ENCODE results near the gene DSTN.

DSTN gene

DNA sequence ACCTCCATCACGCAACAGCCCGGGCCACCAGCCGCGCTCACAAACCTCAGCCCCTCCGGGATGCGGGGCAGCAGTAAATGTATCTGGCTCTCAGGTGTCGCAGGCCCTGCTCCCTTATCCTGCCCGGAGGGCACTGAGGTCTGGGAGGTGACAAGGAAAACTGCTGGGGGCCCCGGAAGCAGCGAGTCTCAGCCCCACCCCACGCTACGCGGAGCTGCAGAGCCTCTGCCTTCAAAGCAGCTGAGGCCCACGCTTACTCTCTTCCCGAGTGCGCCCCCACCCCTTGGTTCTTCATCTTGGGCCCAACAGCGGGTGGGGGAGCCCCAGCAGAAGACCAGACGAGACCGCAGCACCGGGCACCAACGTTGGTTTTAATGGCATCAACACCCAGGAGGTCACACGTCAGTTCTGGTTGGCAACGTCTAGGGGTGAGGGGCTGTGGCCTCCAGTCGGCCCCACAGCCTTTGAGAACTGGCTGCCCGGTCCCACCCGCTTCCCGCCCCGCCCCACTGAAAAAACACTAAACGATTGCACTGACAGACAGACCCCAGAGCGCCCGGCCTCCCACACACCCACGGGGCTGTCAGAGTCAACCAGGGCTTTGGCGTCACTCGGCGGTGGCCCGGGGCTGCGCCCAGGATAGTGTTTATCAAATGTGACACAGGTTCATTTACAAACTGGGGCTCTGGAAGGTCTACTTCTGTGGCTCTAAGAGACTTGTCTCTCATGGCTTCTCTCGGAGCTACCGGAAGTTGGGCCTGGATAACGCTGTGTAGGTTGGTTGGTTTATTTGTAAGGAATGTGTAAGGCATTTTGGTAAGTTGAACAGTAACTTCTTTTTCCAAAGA lies 43.7 kb downstream of the DSTN start:
- DNase-seq: no peak

DNA sequence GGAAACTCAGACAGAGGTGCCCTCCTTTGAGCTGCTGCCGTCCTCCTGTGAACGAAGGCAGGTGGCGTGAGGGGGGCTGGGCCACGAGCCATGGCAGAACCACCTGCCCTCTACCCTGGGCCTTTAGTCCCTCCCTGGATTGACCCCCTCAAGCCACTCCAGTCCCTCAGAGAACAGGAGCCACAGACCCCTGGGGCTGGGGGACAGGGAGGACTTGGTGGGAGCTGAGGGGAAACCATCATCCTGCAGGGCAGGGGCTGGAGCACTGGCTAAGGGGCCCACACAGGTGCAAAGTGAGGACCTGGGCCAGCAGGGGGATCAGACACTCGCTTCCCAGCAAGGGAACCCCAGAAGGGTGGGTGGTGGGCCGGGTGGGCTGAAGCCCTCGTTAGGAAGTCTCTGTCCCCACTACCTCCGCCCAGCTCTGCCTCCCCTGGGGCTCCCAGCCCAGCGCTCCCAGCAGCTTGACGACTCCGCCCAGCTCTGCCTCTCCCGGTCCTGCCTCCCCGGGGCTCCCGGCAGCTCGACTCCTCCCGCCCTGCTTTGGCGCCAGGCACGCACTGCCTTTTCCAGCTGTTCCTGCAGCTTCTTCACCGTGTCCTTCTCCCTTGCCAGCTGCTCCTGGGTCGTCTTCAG lies 44.4 kb downstream of the DSTN start:
- DNase-seq: peak; percentile 88

DNA sequence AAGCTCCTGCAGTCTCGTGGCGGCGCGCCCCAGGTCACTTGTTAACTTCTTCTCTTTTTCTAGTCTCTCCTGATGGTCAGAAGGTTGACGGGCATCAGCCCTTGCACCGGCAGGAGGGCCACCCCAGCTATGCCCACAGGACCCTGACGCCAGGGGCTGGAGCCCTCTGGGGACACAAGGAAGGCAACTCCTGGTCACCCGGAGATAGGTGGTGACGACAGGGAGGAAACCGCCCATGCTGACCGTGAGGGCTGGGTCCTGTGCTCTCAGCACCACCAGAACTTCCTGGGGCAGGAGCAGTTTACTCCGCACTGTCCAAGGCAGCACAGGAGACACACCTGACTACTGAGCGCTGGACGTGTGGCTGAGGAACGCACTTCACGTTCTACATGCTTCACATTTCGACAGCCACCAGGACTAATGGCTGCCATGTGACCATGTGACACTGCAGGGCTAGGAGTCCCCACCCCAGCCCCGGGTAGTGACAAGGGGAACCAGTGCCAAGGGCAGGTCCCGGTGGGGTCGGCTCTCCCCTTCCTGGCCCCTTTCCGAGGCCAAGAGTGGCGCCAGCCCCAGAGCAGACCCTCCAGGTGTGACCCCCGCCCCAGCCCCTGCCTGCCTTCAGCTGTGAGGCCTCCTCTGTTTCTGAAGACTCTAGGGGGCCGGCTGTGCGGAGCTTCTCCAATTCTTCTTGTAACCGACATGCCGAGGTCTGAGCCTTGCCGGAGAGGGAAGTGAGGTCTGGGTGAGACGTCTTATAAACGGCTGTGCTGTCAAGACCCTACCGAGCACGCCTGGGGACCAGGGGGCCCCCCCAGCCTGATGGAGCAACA lies 45.2 kb downstream of the DSTN start:
- DNase-seq: no peak

DNA sequence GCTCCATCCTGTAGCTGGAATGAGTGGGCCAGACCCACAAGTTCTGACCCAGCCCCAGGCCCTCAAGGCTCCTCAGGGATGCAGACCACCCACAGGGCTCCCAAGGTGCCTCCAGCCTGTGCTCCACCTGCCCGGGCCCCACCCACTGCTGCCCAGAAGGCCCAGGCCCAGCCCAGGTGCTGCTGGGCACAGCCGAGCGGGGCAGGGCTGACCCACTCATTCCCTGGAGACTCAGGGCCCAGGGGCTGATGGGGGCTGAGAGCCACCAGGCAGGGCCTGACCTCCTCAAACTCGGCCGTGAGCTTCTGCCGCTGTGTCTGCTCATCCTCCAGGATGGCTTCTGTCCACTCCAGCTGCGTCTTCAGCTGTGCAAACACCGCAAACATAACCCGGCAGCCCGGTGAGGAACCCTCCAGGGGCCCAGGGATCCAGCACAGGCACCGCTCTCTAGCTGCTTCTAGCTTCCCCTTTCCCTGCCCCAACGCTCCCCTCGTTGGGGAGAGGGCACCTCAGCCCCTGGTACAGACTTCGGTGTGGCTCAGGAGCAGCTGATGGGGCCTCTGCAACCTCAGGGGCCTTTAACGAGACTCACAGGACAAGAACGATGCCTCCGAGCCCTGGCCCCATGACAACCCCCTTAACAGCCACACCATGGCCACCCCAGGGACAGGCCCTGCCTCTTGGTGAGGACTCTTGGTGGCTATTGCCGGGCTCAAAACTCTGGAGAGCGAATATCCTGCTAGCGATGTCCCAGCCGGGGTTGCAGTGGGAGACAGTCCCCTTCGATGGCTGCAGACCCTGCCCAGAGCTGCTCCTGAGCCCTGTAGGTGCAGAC lies 46.0 kb downstream of the DSTN start:
- peak; percentile 72 for DNase-seq

DNA sequence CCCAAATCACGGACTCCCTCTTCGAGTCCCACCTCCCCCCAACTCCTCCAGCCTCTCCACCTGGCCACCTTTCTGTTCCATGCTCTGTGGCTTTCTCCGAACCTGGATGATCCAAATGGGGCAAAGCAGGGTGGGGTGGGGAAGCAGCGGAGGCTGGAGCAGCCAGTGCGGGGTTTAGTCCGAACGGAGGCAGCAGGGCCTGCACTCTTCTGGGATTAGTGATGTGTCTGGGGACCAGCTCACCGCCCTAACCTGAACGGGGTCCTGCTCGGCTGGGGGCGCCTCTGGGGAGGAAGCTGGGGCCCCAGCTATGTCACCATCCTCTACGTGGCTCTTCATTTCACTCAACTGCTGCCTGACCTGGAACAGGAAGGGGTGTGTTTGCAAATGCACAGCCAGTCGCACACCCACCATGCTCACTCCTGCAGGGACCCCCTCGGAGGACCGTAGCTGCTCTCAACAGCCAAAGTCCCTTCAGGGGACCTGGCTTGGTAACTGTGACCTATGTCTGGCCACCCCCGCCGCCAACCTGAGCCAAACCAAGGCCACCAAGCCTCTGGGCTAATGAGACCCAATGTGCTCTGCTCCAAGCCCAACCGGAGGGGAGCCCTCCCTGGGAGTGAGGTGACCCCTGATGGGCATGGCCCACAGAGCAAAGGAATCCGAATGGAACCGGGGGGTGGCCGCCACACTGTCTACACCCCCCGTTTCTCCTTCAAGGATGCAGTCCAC lies 46.8 kb downstream of the DSTN start:
- DNase-seq: no peak

DNA sequence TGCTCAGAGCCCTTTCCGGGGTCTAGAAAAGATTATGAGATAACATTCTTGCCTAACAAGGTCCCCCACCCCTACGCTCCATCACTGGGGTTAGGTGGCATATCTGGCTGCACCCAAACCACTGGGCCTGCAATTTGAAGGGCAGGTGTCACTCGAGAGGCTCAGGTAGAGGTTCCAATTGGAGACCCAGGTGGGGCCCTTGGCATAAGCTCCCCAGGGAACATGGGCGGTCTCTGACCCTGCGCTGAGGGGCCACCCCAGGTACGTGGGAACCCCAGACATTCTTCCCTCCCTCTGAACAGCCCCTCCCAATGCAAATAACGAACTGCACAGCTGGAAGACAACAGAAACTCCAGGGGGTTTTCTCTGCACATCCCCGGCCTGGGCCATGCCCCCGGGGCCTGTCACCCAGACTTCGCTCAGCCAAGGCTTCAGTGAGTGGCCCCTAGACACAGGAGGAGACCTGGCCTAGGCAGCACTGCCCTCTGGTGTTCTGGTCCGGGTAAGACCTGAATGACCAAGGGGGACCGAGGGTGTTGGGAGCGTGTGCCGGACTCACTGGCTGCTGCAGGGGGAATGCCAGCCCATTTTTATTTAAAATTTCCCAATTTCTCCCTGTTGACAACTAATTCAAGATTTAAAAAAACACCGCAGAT lies 47.5 kb downstream of the DSTN start:
- DNase-seq: peak; percentile 47

DNA sequence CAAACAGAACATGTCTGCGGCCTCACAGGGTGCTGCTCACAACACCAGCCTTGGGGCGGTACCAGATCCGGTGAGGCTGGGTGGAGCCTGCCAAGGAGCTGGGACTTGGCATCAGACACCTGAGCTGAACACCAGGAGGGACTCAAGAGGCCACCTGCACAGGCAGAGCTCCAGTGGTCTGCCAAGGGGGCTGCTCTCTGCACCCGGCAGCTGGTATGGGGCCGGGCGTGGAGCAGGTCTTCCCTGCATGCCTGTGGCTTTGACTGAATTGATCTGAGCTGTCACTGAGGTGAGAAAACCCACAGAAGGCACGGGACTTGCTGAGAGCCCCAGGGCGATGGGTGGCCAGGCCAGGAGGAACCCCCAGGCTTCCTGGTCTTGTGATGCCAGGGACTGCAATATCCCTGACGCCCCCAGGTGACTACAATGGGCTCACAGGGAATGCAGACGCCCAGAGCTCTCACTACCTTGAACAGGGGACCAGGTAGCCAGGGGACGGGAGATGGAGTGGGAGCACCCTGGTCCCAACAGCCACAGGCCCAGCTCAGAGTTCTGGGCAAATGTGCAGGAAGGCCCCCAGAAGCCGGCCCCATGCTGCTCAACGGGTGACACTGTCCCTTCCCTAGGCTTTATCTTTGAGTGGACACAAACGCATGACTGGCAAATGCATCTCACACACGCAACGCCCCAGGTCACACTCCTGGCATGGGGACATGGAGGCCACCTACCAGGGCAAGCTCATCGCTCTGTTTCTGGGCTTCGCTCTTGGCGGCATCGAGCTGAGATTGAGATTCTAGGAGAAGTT lies 48.2 kb downstream of the DSTN start:
- DNase-seq: no peak

DNA sequence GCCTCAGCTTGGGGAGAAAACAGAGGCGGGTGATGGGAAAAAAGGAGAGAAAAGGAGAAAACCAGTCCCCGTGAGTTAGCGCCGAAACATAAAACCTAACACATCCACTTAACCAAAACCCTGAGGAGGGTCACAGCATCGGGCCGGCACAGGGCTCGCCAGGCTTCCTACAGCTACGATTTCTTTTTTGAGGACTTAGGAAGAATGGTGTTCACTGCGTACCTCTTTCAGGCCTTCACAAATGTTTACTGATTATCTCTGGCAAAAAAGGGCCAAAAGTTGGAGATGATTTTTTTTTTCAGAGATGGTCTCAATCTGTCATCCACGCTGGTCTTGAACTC lies 48.8 kb downstream of the DSTN start:
- no peak for DNase-seq

DNA sequence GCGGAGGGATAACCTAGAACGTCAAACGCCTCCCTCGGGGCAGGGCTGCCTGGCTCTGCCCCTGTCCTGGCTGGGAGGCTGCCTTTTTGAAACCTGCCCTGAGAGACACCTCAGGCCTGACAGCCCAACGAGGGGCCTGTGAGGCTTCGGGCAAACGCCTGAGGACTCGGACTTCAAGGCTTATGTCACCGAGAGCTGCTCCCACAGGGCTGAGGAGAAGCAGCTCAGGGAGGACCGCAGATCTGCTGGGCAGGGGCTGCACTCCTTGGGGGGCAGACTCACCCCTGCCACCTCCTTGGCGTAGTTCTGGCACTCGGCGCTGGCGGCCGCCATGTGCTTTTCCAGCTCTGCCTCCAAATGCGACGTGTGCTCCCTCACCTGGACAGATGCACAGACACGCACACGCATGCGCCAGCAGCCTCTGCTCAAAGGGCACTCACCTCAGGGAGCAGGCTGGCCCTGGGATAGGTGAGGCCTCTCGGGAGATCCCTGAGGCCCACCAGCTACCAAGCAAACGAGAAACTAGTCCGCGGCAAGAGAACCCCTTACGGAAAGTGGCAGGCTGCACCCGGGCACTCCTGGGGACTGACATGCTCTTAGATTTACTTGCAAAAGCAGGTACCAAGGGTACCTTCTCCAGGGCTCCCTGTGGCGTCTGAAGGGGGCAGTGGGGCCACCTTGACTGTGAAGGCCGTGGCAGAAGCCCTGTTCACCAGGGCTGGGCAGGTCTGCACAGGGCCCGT lies 49.6 kb downstream of the DSTN start:
- no peak for DNase-seq

DNA sequence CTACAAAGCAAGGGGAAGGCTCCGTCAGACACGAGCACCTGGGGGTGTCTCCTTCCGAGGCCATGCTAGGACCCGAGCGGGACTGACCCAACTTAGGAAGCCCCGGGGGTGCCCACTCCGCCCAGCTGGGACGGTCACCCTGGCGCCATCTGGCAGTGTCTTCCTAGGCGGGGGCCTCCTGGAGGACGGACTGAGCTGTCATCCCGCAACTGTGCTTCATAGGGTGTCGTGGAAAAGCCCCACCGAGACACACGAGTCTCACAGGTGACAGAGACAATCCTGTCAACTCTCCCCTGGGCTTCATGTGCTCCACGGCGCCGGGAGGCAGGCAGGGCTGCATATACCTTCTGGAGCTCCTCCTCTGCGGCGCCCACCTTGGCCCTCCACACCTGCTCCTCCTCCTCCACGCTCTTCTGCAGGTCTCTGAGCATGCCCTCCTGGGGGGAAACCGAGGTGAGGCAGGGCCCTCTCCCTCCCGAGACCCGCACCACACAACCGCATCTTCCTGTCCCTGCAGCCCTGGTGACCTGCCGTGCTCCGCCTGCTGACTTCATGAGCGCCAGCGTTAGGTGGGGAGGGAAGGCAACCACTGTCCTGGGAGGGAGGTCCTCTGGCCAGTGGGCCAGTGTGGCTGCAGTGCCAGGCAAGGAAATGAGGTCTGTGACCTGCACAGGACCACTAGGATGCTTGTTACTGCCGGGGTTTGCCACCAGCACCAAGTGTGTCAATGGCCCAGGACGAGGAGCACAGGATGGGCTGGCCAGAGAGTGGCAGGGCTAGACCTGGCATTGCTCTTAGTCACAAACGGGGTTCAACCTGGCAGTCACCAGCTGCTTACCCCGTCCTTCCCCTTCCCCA lies 50.7 kb downstream of the DSTN start:
- DNase-seq: no peak

DNA sequence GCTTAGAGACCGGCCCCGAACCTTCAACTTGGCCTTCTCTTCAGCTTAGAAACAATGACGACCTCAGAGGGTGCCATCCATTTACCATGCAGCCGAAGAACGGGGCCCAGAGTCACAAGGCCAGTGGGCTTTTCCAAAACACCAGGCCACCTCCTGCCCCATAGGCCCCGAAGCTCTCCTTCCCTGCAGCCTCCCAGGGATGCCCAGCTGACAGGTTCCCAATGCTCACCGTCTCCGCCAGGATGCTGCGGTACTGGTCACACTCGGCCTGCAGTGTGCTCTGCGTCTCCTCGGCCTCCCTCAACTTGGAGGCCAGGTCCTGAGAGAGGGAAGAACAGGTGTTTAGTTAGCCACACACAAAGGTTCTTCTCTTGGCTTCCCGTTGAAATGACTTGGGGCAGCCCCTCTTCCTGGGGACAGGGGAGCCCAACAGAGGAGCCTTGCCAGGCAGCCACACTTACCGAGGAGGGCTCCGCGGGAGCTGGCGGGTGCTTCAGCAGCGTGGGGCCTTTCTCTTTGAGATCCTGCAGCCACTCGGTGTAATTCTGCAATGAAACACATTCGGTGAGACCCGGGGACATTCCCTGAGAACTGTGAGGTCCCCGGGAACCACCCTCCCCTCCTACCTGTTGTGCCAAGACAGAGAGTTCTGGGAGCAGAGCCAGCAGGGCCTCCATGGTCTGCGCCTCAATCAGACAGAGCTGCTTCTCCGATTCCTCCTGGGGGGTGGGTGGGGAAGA lies 51.5 kb downstream of the DSTN start:
- no peak for DNase-seq

DNA sequence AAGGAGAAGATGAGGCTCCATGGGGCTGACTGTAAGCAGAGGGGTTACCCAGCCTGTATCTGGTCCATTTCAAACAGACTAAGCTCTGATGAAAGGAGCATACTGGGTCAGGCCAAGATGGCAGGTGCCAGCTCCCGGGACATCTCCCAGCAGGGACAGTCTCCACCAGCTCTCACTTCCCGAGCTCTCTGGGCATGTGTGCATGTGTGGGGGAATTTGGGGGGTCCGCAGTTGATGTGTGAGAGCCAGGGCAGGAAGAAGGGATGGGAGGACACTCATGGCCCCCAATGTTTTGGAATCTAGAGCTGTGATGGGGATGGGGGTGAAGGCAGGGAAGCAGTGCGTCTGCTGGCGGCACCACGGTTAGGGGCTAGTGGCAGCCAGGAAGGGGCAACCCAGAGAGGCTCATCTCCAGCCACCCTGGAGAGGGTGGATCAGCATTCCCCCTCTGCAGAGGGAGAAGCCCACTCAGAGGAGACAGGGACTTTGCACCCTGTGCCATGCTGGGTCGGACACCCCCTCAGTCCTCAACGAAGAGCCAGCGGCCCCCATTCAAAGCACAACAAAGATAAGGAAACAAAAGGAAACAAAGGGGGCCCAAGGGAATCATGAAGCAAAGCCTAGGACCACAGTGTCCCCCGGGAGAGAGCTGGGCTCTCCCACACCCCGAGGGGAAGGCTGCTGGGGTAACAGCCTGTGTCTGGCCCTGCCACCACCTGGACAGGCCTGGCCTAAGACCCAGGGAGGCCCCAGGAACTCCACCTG lies 52.4 kb downstream of the DSTN start:
- no peak for DNase-seq

DNA sequence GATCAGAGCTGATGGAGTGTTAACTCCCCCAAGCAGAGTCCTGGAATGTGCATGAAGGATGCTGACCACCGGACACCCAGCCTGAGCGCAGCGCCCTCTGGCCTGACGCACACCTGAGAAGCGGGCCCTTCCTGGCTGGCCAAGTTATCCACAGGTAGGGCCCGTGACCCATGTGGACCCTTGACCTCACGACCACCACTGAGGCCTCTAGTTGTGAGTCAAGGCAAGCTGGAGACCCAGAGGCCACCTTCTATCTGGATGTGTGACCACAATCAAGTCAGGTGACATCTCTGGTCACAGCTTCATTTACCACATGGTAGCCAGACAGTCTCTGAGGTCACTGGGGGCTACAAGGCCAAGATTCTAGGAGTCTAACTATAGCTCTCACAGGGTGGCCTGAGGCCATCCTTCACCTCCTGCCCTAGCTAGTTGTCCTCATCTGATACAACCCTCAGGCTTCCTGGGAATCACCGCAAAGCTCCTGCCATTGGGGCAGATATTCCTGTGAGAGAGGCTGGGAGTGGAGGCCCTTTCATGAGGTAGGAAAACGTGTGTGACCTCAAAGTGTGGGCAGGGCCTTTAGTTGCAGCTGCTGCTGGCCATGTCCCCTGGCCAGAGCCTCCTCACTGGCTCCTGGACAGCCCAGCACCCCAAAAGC lies 53.1 kb downstream of the DSTN start:
- DNase-seq: no peak

DNA sequence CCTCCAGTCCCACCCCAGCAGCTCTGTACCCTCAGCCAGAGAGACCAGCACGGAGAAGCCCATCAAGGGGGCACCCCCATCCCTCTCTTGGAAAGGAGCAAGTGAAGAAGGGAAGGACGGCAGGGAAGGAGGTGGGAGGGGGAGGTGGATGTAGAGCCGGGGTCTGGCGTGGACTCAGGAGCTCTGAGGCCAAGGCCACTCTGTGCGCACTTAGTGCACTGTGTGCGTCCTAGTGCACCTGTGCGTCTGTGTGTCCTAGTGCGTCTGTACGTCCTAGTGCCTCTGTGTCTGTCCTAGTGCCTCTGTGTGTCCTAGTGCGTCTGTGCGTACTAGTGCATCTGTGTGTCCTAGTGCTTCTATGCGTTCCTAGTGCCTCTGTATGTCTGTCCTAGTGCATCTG lies 54.2 kb downstream of the DSTN start:
- DNase-seq: no peak

DNA sequence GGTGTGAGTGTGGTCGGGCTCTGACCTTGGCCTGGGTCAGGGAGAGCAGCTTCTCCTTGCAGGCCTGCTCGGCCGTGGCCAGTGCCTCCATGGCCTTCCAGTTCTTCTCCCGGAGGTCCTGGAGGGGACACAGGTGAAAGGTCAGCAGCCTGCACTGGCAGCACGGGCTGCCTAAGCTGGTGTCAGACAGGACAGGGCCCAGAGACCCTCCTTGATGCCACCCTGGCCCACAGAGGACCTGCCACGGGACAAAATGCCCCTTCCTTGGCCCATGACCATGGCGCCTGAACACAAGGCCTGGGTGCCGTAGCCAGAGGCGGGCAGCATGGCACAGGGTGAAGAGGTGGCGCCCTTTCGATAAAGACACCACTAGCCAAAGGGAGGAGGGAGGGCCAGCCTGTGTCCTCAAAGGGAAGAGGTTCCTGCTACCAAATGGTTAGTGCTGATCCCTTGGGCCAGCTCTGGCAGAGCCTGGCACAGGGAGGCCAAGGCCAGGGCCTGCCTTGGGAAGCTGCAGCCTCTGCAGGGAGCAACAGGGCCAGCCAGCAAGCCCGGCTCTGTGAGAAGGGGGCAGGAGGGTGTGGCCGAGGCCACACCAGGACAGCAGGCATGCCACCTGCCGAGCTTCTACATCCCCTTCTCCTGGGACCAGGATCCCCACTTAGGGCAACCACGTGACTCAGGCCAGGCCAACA lies 54.8 kb downstream of the DSTN start:
- DNase-seq: no peak
